Stomach (tissue), 9 donors: Measurements from ENCODE around the gene LRRC7. TPM values are rescaled to one million over a fixed set of nuclear protein-coding genes. Genes with fewer than 3 reads are reported as not detected.

Experiments
- DNase-seq, 2 donors: peaks; one replicate each; pipeline versions ENCODE4 v3.0.0 to v3.0.0-alpha.2; 2013 to 2019
- H3K27ac ChIP-seq, 5 donors: fragments of 200-600 bp in 4 of 5; sonication (generic) in 4 of 5; one replicate each; pipeline ENCODE4 v1.5.1; 2013 to 2019; ENCODE audit warnings: mild to moderate bottlenecking in 1 of 5, moderate library complexity in 1 of 5
- H3K27me3 ChIP-seq, 3 donors: fragments of 200-600 bp; sonication (generic); one replicate each; pipeline ENCODE4 v1.5.1; 2017 to 2019; ENCODE audit warnings: mixed run types in 1 of 3
- H3K36me3 ChIP-seq, 4 donors: fragments of 200-600 bp; sonication (generic); 1 replicate in 3 of 4; 2 replicates in 1 of 4; pipeline ENCODE4 v1.5.1; 2016 to 2019
- H3K4me1 ChIP-seq, 4 donors: fragments of 200-600 bp; sonication (generic); one replicate each; pipeline ENCODE4 v1.5.1; 2016 to 2019
- H3K4me3 ChIP-seq, 4 donors: fragments of 200-600 bp; sonication (generic) in 3 of 4; one replicate each; pipeline ENCODE4 v1.5.1; 2016 to 2019; ENCODE audit warnings: mild to moderate bottlenecking in 1 of 4
- H3K9me3 ChIP-seq, 4 donors: fragments of 200-600 bp; sonication (generic); one replicate each; pipeline ENCODE4 v1.5.1; 2016 to 2019
- CTCF ChIP-seq, 7 experiments: fragments of 450-650 bp in 4 of 7; fragments of 200-600 bp in 3 of 7; sonication (generic) in 3 of 7; IDR thresholded peaks; one replicate each; pipeline ENCODE4 v1.5.1; 2016 to 2019; ENCODE audit warnings: antibody characterized with exemption in 7 of 7, control low read depth in 2 of 7, mild to moderate bottlenecking in 1 of 7
- EP300 ChIP-seq: sonication (generic); formaldehyde crosslinking; IDR thresholded peaks from one replicate; pipeline ENCODE4 v1.6.1; 2017; ENCODE audit warnings: antibody characterized with exemption
- POLR2A ChIP-seq, 4 donors: fragments of 450-650 bp; IDR thresholded peaks; one replicate each; pipeline ENCODE4 v1.6.1; 2016; ENCODE audit warnings: antibody characterized with exemption in 4 of 4, control low read depth in 2 of 4, mild to moderate bottlenecking in 1 of 4, moderate library complexity in 1 of 4
- POLR2AphosphoS5 ChIP-seq, 3 donors: sonication (generic); formaldehyde crosslinking; IDR thresholded peaks; one replicate each; pipeline ENCODE4 v1.6.1; 2016; ENCODE audit warnings: antibody characterized with exemption in 3 of 3
- WGBS, 5 donors: extraction: QIAGEN DNeasy Blood & Tissue Kit in 3 of 5; methylation state at CpG; one replicate each; pipeline versions ENCODE4 v1.1.5 to v1.1.7; 2013 to 2018; 5-methylcytosine and 5-hydroxymethylcytosine counted together
- intact Hi-C: fragments of 100-400 bp; cut with DNase I; formaldehyde crosslinking; loops from one replicate; pipeline ENCODE4 v1.15.1; 2023; ENCODE audit warnings: low total_unique reads
- polyA plus RNA-seq, 3 donors: library from polyadenylated mRNA; stranded (reverse); fragments of 200-250 nt; gene quantifications; one replicate each; pipeline ENCODE4 v1.2.3, GENCODE V29; 2013
- total RNA-seq, 5 donors: library from RNA; depleted of rRNA; stranded (reverse); fragments of >200 nt; gene quantifications; one replicate each; pipeline versions ENCODE4 v1.1.0 to v1.2.3, GENCODE V29; 2014 to 2016
- donor health status: healthy with polysubstance abuse.
- donor health status: Bipolar disorder and iron deficiency.
- donor health status: healthy.

Gene LRRC7
- total and polyA plus RNA-seq, 8 donors: 0.06 to 22.4 (median 0.31) TPM; not detected in 1

GRCh38 chr1:70168283-70168682, 600.6 kb downstream of the LRRC7 start:
- no peak overlapping the region for H3K27ac ChIP-seq
- H3K9me3 ChIP-seq: no peaks in the 10 kb centered on the region
- H3K4me1 ChIP-seq: no peaks in the 10 kb centered on the region
- intact Hi-C loops: no loop called here
- TF ChIP-seq CTCF (IDR thresholded peaks at IDR 0.05) (no peak), POLR2AphosphoS5 (IDR thresholded peaks at IDR 0.05) (no peak), EP300 (no peak), POLR2A (IDR thresholded peaks at IDR 0.05) (no peak)
- DNase-seq: no peak
- no peak overlapping the region for H3K4me3 ChIP-seq
- no peaks in the 10 kb centered on the region for H3K27me3 ChIP-seq
- peaks cover 0 to 23% (median 18%) of the 10 kb centered on the region in 4 donors for H3K36me3 ChIP-seq

GRCh38 chr1:70169018-70169839, 601.5 kb downstream of the LRRC7 start:
- peaks cover 0 to 22% (median 19%) of the 10 kb centered on the region in 4 donors for H3K36me3 ChIP-seq
- H3K27me3 ChIP-seq: no peaks in the 10 kb centered on the region
- no peaks in the 10 kb centered on the region for H3K9me3 ChIP-seq
- no peaks in the 10 kb centered on the region for H3K4me1 ChIP-seq
- DNase-seq: no peak
- H3K27ac ChIP-seq: no peak overlapping the region
- intact Hi-C loops: no loop called here
- TF ChIP-seq CTCF (IDR thresholded peaks at IDR 0.05) (no peak), POLR2A (IDR thresholded peaks at IDR 0.05) (no peak), POLR2AphosphoS5 (IDR thresholded peaks at IDR 0.05) (no peak), EP300 (no peak)
- WGBS, 5 donors: 81 to 90% (median 86%) methylated on average over 5 of the region's 5 CpGs
- H3K4me3 ChIP-seq: no peak overlapping the region

GRCh38 chr1:70171512-70171911, 603.8 kb downstream of the LRRC7 start:
- H3K27ac ChIP-seq: no peak overlapping the region
- no peak overlapping the region for H3K4me3 ChIP-seq
- H3K4me1 ChIP-seq: no peaks in the 10 kb centered on the region
- no peak for DNase-seq
- 77 to 83% (median 79%) methylated on average over 1 of the region's 1 CpG for WGBS, 5 donors
- no peaks in the 10 kb centered on the region for H3K9me3 ChIP-seq
- TF ChIP-seq CTCF (IDR thresholded peaks at IDR 0.05): no peak
- no peak for TF ChIP-seq POLR2A (IDR thresholded peaks at IDR 0.05)
- TF ChIP-seq EP300: no peak
- H3K27me3 ChIP-seq: no peaks in the 10 kb centered on the region
- H3K36me3 ChIP-seq: peaks cover 0 to 39% (median 34%) of the 10 kb centered on the region in 4 donors
- intact Hi-C loops: no loop called here
